Tibial nerve (tissue), 4 donors: ENCODE data around the gene FGD5. TPM values are rescaled to one million over a fixed set of nuclear protein-coding genes. Genes with fewer than 3 reads are reported as not detected.

Experiments used
- DNase-seq, 2 donors: peaks; one replicate each; pipeline ENCODE4 v3.0.0-alpha.2; 2019; ENCODE audit warnings: low spot score in 2 of 2
- H3K27ac ChIP-seq, 4 donors: fragments of 200-600 bp; sonication (generic) in 3 of 4; one replicate each; pipeline ENCODE4 v1.5.1; 2017 to 2019; ENCODE audit warnings: mild to moderate bottlenecking in 1 of 4
- H3K27me3 ChIP-seq, 2 donors: fragments of 200-600 bp; sonication (generic) in 1 of 2; one replicate each; pipeline versions ENCODE4 v1.5.1 to v1.6.0; 2017 to 2019
- H3K36me3 ChIP-seq, 3 donors: fragments of 200-600 bp; sonication (generic); one replicate each; pipeline ENCODE4 v1.5.1; 2018 to 2019
- H3K4me1 ChIP-seq, 4 donors: fragments of 200-600 bp; sonication (generic) in 3 of 4; one replicate each; pipeline ENCODE4 v1.5.1; 2017 to 2019
- H3K4me3 ChIP-seq, 4 donors: fragments of 200-600 bp; sonication (generic) in 3 of 4; one replicate each; pipeline ENCODE4 v1.5.1; 2017 to 2019; ENCODE audit warnings: mild to moderate bottlenecking in 1 of 4, moderate library complexity in 1 of 4
- H3K9me3 ChIP-seq, 4 donors: fragments of 200-600 bp; sonication (generic) in 3 of 4; one replicate each; pipeline ENCODE4 v1.5.1; 2017 to 2019
- EP300 ChIP-seq, 2 donors: sonication (generic); formaldehyde crosslinking; IDR thresholded peaks; one replicate each; pipeline ENCODE4 v1.6.1; 2017; ENCODE audit warnings: antibody characterized with exemption in 2 of 2, mild to moderate bottlenecking in 1 of 2
- POLR2A ChIP-seq, 2 donors: fragments of 450-650 bp; IDR thresholded peaks; one replicate each; pipeline ENCODE4 v1.6.1; 2017; ENCODE audit warnings: antibody characterized with exemption in 2 of 2, mild to moderate bottlenecking in 2 of 2, moderate library complexity in 2 of 2
- WGBS, 2 donors: methylation state at CpG; one replicate each; pipeline ENCODE4 v1.1.5; 2018; 5-methylcytosine and 5-hydroxymethylcytosine counted together
- total RNA-seq, 4 donors: library from RNA; depleted of rRNA; stranded (reverse); fragments of >200 nt; gene quantifications; one replicate each; pipeline ENCODE4 v1.1.0, GENCODE V29; 2016
- TF ChIP-seq, protein P1 (sequence below), 5 experiments: fragments of 200-600 bp in 3 of 5; fragments of 450-650 bp in 2 of 5; sonication (generic) in 3 of 5; IDR thresholded peaks; one replicate each; pipeline ENCODE4 v1.5.1; 2016 to 2019; ENCODE audit warnings: antibody characterized with exemption in 5 of 5, mild to moderate bottlenecking in 3 of 5, moderate library complexity in 2 of 5

Gene FGD5
- total RNA-seq, 4 donors from 2014 or later = 33.3 to 41.8 (median 38.7) TPM

DNA sequence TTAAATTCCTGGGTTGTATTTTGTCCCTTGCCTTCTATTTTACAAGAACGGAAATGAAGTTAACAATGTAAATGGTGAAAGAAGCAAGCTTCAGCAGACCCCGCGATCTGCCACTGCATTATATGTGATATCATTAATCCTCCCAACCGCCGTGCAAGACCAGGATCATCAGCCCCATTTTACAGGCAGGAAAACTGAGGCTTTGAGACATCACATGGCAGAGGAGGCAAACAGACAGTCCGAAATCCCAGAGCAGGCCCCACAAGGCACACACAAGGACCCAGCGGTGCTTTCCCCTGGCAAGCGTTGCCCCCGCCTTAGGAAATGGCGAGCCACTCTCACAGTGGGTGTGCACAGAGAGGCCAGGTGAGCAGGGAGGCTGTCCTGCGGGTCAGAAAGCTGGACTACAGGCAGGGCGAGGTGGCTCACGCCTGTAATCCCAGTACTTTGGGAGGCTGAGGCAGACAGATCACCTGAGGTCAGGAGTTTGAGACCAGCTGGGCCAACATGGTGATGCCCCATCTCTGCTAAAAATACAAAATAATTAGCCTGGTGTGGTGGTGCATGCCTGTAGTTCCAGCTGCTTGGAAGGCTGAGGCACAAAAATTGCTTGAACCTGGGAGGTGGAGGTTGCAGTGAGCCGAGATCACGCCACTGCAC, 16.2 kb downstream of the FGD5 start:
- DNase-seq = no peak
- Histone ChIP-seq H3K4me3 (no peak overlapping the region), H3K4me1 (peaks cover 0 to 86% (median 23%) of the 10 kb centered on the region in 4 donors), H3K9me3 (no peaks in the 10 kb centered on the region), H3K36me3 (no peaks in the 10 kb centered on the region), H3K27ac (no peak overlapping the region), H3K27me3 (no peaks in the 10 kb centered on the region)
- 89 to 91% methylated on average over 14 to 15 of the region's 15 CpGs for WGBS, 2 donors
- TF ChIP-seq POLR2A (IDR thresholded peaks at IDR 0.05) = no peak

DNA sequence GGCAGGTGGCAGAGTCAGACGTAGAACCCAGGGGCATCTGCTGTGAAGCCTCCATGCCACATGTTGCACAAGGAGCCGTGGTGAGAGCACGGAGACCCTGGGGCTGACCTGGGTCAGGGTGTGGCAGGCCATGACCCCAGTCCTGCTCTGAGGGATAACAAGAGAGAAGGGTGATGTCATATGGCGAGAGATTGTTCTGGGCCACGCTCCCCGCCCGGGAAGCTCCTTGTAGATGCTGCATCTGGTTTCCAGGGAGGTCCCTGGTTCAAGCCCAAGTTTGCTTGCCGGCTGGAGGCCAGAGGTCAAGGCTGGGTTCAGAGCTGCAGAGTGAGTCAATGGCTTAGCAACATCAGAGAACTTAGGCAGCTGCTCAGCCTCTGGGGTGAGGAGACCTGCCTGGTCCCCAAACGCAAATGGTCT, 17.3 kb downstream of the FGD5 start:
- Histone ChIP-seq H3K9me3 (no peaks in the 10 kb centered on the region), H3K27me3 (no peaks in the 10 kb centered on the region), H3K4me1 (peaks cover 0 to 89% (median 23%) of the 10 kb centered on the region in 4 donors), H3K36me3 (no peaks in the 10 kb centered on the region), H3K27ac (peak overlapping the region in 3 of 4 donors; percentile 27 to 75 (median 53)), H3K4me3 (no peak overlapping the region)
- 26 to 30% methylated on average over 5 to 9 of the region's 9 CpGs for WGBS, 2 donors
- peak; percentile 75 to 84 for DNase-seq
- no peak for TF ChIP-seq POLR2A (IDR thresholded peaks at IDR 0.05)
- no peak for TF ChIP-seq EP300 (IDR thresholded peaks at IDR 0.05)
- TF ChIP-seq, protein P1, sequence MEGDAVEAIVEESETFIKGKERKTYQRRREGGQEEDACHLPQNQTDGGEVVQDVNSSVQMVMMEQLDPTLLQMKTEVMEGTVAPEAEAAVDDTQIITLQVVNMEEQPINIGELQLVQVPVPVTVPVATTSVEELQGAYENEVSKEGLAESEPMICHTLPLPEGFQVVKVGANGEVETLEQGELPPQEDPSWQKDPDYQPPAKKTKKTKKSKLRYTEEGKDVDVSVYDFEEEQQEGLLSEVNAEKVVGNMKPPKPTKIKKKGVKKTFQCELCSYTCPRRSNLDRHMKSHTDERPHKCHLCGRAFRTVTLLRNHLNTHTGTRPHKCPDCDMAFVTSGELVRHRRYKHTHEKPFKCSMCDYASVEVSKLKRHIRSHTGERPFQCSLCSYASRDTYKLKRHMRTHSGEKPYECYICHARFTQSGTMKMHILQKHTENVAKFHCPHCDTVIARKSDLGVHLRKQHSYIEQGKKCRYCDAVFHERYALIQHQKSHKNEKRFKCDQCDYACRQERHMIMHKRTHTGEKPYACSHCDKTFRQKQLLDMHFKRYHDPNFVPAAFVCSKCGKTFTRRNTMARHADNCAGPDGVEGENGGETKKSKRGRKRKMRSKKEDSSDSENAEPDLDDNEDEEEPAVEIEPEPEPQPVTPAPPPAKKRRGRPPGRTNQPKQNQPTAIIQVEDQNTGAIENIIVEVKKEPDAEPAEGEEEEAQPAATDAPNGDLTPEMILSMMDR (IDR thresholded peaks at IDR 0.05) = no peak

DNA sequence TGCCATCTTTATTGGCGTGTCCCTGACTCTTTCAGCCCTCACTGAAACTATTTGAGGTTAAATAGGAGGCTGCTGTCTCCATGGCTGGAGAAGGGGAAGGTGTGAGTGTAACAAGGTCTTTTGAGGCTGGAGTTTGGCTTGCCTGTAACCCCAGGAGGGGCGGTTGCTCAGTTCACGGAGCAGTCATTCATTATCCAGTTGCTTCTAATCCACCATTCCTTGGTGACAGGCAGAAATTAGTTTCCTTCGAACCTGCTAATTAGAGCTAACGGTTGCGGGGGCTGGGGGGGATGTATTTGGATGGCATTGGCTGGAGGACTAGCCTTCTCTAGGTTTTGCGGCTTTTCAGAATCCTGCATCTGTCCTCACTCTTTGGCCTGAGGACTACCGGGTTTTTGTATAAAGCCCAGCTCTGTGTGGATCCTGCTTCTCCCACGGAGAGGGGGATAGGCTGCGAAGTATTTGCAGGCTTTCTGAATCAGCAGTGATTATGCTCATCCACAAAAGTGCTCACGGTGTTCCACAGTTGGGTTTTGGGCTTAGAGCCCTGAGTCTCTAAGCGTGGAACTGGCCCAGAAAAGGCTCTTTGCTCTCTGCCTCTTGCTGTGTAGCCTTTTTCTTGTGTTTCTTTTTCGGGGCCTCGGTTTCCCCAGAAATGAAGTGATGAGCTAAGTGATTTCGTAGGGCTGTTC, 18.6 kb downstream of the FGD5 start:
- H3K4me1 ChIP-seq = peaks cover 0 to 90% (median 20%) of the 10 kb centered on the region in 4 donors
- WGBS, 2 donors = 46 to 55% methylated on average over 15 of the region's 15 CpGs
- no peaks in the 10 kb centered on the region for H3K27me3 ChIP-seq
- no peak overlapping the region for H3K4me3 ChIP-seq
- H3K36me3 ChIP-seq = no peaks in the 10 kb centered on the region
- H3K9me3 ChIP-seq = no peaks in the 10 kb centered on the region
- no peak for DNase-seq
- TF ChIP-seq EP300 (IDR thresholded peaks at IDR 0.05) (no peak), POLR2A (IDR thresholded peaks at IDR 0.05) (no peak)
- TF ChIP-seq, protein P1 (IDR thresholded peaks at IDR 0.05) = no peak
- peak overlapping the region; percentile 27 to 75 (median 55) for H3K27ac ChIP-seq

DNA sequence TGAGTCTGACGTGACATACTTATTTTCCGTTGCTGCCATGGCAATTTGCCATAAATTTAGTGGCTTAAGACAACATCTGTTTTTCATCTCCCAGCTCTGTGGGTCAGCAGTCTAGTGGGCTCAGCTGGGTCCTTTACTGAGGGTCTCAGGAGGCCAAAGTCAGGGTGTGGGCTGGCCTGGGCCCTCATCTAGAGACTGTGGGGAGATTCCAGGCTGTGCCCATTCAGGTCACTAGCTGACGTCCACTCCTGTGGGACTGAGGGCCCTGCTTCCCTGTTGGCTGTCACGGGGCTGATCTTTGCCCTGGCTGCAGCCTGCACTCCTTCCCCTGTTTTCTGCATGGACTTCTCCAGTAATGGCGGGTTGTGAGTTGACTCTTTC, 19.1 kb downstream of the FGD5 start:
- no peaks in the 10 kb centered on the region for H3K27me3 ChIP-seq
- H3K4me3 ChIP-seq = no peak overlapping the region
- no peak for DNase-seq
- WGBS, 2 donors = 26 to 31% methylated on average over 5 of the region's 5 CpGs
- TF ChIP-seq, protein P1 (IDR thresholded peaks at IDR 0.05) = no peak
- TF ChIP-seq EP300 (IDR thresholded peaks at IDR 0.05) = peak in 1 of 2 donors; percentile 35
- no peak for TF ChIP-seq POLR2A (IDR thresholded peaks at IDR 0.05)
- H3K36me3 ChIP-seq = no peaks in the 10 kb centered on the region
- H3K9me3 ChIP-seq = no peaks in the 10 kb centered on the region
- peaks cover 0 to 87% (median 17%) of the 10 kb centered on the region in 4 donors for H3K4me1 ChIP-seq
- peak overlapping the region in 3 of 4 donors; percentile 27 to 75 (median 68) for H3K27ac ChIP-seq

DNA sequence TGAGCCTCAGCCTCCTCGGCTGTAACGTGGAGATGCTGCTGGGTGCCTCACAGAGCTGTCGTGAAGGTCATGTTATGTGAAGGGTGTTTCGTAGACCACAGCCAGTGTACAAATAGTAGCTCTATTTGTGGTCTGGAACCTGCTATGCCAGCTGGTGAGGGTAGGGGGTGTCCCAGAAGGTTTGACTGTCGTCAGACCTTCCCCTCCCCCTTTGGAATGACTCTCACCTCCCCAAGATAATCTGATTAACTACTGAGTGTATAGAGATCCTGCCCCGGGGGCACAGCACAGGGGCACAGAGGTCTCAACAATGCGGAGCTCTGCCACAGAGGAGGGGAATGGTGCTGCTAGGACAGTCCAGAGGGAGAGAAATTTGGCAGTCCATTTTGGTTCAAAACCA, 20.5 kb downstream of the FGD5 start:
- Histone ChIP-seq H3K9me3 (no peaks in the 10 kb centered on the region), H3K4me1 (peaks cover 0 to 76% (median 17%) of the 10 kb centered on the region in 4 donors), H3K27me3 (no peaks in the 10 kb centered on the region), H3K36me3 (no peaks in the 10 kb centered on the region), H3K27ac (peak overlapping the region in 2 of 4 donors; percentile 28 to 75), H3K4me3 (no peak overlapping the region)
- 48 to 56% methylated on average over 6 to 7 of the region's 7 CpGs for WGBS, 2 donors
- no peak for DNase-seq
- TF ChIP-seq POLR2A (IDR thresholded peaks at IDR 0.05) (no peak), EP300 (IDR thresholded peaks at IDR 0.05) (no peak)
- TF ChIP-seq, protein P1 (IDR thresholded peaks at IDR 0.05) = no peak
